GM13976 (cell line): ENCODE results near the gene ADH5.

Source experiments
- DNase-seq: peaks from one replicate; pipeline ENCODE4 v3.0.0; 2012; ENCODE audit warnings: low spot score
- in situ Hi-C: fragments of 300-500 bp; cut with MboI; formaldehyde crosslinking; loops from one replicate; pipeline ENCODE4 v1.12.0; 2022; ENCODE audit warnings: low sequenced_read_pairs, mixed read lengths, inconsistent platforms; ENCODE audit not compliant: unreplicated experiment
- TF ChIP-seq, protein P1 (sequence below): IDR thresholded peaks from 2 replicates; pipeline ENCODE4 v1.5.1; 2012; ENCODE audit warnings: borderline replicate concordance, mild to moderate bottlenecking; ENCODE audit not compliant: insufficient read depth; ENCODE audit errors: extremely low read depth, missing control alignments, control extremely low read depth

Gene ADH5

GRCh38 chr4:99088481-99089365 is at the start of gene ADH5:
Gene ADH5 (minus strand): TSS chr4:99088788. CDS start chr4:99088700, 88 bp downstream.
- TF ChIP-seq, protein P1, sequence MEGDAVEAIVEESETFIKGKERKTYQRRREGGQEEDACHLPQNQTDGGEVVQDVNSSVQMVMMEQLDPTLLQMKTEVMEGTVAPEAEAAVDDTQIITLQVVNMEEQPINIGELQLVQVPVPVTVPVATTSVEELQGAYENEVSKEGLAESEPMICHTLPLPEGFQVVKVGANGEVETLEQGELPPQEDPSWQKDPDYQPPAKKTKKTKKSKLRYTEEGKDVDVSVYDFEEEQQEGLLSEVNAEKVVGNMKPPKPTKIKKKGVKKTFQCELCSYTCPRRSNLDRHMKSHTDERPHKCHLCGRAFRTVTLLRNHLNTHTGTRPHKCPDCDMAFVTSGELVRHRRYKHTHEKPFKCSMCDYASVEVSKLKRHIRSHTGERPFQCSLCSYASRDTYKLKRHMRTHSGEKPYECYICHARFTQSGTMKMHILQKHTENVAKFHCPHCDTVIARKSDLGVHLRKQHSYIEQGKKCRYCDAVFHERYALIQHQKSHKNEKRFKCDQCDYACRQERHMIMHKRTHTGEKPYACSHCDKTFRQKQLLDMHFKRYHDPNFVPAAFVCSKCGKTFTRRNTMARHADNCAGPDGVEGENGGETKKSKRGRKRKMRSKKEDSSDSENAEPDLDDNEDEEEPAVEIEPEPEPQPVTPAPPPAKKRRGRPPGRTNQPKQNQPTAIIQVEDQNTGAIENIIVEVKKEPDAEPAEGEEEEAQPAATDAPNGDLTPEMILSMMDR = no peak
- in situ Hi-C loops = no loop called here

DNA sequence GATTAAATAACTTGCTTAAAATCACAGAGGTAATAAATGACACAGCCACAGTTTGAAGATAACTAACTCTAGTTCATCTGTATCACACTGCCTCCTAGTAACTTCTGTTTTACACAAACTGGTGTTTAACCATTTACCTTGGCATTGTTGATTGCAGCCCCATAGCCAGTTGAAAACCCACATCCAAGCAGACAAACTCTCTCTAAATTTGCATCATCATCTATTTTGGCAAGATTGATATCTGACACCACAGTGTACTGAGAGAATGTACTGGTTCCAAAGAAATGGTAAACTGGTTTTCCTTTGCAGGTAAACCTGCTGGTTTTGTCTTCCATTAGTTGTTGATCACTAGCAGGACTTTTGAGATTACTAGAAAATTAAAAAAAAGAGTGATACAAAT is 47.7 kb upstream of the ADH5 start:
- in situ Hi-C loops = no loop called here
- DNase-seq = no peak
- TF ChIP-seq, protein P1 = no peak

More at GRCh38 chr4:99088481-99089365, at the start of gene ADH5:
- DNase-seq = peak; percentile 95

- no peak for DNase-seq
- in situ Hi-C loops = no loop called here
- TF ChIP-seq, protein P1 = no peak
Measured at GRCh38 chr4:99135541-99136162, 47.1 kb upstream of the ADH5 start.

DNA sequence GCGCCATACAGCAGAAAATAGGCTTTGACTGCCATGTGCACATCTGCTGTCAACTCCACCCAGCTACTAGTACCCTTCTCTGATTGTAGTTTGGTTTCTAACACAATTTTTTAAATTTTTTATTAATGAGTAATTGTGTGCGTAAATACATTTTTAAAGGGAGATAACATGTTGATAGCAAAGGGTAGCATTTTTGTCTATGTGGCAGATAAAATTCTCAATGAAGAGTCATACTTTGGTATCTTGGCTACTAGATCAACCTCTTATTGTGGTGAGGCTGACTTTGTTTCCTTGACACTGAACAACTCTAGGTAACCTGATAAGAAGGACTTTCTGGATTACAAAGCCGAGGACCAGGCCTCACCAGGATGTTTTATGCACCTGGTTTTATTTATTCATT is 46.0 kb upstream of the ADH5 start:
- in situ Hi-C loops = no loop called here
- TF ChIP-seq, protein P1 = no peak
- no peak for DNase-seq

DNA sequence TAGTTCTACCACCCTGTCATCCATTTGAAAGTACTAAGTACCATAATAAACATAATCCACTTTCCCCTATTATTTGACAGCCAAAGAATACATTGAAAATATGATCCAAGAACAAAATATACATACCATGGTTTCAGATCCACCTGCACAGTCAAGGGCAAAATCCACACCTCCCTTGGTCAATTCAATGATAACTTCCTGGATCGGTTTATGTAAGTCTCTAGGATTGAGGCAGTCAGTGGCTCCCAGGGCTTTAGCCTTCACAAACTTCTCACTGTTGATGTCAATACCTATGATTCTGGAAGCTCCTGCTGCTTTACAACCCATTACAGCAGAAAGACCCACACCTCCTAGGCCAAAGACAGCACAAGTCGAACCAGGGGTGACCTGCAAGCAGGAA is 42.8 kb upstream of the ADH5 start:
- no peak for DNase-seq
- TF ChIP-seq, protein P1 = no peak
- in situ Hi-C loops = no loop called here

GRCh38 chr4:99126376-99126775 is 37.8 kb upstream of the ADH5 start:
- DNase-seq = no peak
- TF ChIP-seq, protein P1 = no peak
- in situ Hi-C loops = no loop called here
